NCI-H82 treated with DMSO at 0.1 percent for 48 hours (cell line): ENCODE results near the gene TMPRSS5.
"Not testable (repeated sequence)": the region's sequence is repeated elsewhere in the genome, so short reads cannot be mapped to it uniquely, and the experiment has no call there.

ENCODE experiments used
- DNase-seq: peaks from one replicate; lab custom pipeline; 2025; ENCODE audit not compliant: unreplicated experiment; lab: John Stamatoyannopoulos, UW

The TMPRSS5 gene

GRCh38 chr11:113697756-113698407, 8.2 kb downstream of the TMPRSS5 start:
- peak; percentile 5 for DNase-seq

GRCh38 chr11:113697111-113697510, 9.0 kb downstream of the TMPRSS5 start:
- DNase-seq, result no peak

GRCh38 chr11:113695207-113695606, 10.9 kb downstream of the TMPRSS5 start:
- DNase-seq, result no peak

DNA sequence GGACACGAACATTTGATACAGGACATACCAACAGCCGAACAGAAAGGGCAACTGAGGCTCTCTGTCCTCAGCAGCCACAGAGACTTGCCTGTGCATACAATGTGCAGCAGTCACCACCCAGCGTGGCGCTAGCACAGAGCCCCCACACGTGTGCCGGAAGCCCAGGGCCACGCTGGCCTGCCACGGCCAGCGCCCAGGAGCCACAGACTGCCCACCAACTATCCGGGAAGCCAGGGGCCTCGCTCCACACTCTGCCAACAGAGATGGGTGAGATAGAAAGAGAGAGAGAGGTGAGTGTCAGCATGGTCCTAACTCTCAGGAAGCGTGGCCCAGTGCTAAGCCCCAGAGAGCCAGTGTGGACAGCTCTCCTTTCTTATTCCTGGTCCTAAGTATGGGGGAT, 11.7 kb downstream of the TMPRSS5 start:
- no peak for DNase-seq

DNA sequence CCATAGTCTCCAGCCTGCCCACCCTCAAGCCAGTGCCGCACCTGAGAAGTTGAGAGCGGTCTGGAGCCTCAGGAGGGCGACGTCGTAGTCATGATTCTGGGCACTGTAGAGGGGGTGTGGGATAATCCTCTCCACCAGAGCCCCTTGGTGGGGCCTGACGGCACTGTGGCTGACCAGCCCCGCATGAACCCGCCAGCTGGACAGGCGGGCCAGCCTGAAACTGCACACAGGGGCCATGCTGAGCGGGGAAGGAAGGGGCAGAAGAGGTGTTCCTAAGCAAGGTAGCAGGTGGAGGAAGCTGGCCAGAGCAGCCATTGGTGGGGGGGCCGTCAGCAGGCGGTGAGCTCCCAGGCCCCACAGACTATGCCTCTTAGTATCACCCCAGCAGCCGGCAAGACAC, 13.1 kb downstream of the TMPRSS5 start:
- DNase-seq, result no peak

DNA sequence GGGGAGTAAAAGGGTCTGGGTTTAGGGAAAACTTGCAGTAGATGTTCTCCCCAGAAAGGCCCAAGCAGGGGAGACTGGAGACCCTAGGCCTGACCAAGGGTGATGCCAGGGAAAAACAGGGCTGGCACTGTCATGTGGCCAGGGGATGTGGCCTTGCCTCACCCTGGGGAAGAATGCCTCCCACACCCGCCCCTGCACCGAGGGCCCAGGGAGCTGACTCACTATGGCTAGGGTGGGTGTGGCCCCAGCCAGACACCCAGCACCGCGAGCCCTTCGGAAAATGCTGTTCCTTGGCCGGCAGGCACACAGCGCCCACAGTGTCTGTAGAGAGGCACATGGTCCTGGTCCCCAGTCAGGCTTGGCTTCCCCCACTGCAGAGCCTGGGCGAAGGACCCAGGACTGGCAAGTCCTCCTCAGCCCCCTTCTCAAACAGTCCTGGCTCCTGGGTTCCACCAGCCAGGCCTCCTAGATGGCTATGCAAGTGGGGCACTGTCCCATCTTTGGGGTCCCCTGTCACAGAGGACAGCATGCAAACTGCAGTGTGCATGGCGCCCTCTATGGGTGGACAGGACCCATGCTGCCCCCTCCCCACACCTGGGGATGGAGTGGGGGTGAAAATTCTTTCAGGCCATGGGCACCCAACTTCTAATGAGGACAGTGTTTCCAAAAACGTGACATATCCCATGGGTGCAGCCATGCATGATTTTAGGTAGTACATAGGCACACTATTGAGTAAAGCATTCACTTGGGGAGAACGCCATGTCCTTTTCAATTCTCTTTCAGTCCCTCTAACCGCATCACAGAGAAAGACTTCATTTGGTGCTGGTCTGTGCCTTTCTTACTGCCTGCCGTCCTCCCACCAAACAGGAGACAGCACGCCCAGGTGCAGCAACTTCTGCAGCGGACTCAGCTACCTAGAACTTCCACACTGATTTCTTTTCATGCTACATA, 15.2 kb downstream of the TMPRSS5 start:
- DNase-seq, result no peak

- no peak for DNase-seq
Measured at GRCh38 chr11:113689768-113690618, 16.1 kb downstream of the TMPRSS5 start.

DNA sequence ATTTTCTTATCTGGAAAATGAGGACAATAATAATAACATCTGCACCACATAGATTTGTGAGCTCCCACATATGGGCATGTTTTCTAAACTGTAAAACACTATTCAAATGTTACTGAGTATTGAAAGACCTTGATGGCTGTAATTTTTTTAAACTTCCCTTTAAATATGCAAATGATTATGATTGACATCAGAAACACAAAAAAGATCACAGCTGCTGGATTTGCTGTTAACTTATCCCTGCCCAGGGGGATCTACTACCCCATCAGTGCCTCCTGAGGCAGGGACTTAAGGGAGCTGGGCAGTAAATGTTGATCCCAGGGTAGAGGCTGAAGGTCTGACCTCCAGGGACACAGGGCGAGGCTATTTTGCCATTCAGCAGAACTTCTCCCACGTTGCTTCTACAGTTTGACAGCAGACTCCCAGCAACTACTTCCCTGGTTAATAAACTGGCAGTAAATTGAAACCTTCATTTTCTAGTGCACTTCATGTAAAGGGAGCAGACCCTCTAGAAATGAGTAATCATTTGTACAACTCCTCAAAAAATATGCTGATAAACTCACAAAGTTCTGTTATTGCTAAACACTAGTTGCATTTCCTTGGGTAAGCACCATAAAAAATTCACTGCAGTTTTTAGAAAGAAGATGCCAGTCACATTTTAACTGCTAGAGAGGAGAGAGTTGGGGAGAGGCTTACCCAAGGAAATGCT, 20.3 kb downstream of the TMPRSS5 start:
- DNase-seq, result no peak

DNA sequence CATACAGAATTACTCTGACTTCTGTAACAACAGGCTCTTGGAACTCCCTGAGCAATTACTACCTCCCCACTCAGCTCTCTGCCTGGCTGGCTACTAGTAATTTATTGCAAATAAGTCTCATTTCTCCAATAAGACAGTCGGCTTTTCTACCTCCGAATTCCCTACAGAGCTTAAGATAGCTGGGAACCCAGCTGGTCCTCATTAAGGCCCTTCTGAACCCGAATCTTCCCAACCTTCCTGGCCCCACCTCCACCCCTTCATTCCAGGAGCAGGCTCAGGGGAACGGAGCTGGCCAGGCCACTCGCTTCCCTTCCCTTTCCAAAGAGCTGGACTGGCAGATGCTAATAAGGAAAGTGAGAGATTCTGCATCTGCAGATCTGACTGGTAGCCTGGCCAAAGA, 21.6 kb downstream of the TMPRSS5 start:
- DNase-seq, result no peak

GRCh38 chr11:113683481-113684046, 22.5 kb downstream of the TMPRSS5 start:
- no peak for DNase-seq

DNA sequence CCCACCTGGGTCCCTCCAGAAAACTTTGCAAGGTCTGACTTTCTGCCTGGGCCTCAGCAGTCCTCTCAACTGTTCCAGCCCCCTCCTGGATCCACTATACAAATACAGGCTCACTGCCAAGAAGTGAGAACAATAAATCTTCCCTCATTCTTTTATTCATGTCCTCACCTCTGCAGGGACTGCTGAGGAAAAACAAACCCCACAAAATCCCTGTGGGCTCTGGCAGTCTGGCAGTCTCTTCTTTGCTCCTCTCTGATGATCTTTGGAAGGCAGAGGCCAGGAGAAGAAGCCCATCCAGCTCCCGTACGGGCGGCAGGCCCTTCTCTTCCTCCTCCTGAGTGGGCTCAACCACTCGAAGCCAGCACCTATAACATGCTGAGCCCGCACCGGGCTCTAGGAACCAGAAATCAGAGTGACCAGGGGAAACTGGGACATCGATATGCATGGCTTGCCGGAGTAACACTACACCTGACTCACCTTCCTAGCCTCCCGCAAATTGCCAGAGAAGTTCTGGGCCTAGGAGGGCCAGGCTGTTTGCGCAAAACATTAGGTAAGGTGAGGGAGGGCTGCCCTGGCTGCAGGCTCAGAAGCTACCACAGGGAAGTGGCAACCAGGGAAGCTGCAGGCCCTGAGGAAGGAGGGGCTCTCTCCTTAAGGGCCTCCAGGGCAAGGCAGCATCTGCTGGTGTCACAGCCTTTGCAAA, 24.2 kb downstream of the TMPRSS5 start:
- no peak for DNase-seq

GRCh38 chr11:113681282-113681681, 24.8 kb downstream of the TMPRSS5 start:
- DNase-seq, result no peak

- DNase-seq, result no peak
Measured at GRCh38 chr11:113677685-113678084, 28.4 kb downstream of the TMPRSS5 start.

GRCh38 chr11:113675565-113675964, 30.5 kb downstream of the TMPRSS5 start:
- DNase-seq, result no peak

- no peak for DNase-seq
Measured at GRCh38 chr11:113675003-113675561, 31.0 kb downstream of the TMPRSS5 start.

DNA sequence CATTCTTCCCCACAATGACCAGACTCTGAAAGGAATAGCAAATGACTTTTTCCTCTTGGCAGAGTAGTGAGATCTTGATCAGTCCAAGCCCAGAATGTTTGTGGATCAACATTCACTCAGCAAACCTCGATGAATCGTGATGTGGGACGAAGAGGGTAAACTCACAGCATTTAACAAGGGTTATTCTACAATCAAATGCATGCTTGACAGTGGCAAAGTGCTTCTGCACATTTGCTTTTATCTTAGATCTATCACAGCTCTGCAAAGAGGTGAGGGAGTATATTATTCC, 31.8 kb downstream of the TMPRSS5 start:
- no peak for DNase-seq

GRCh38 chr11:113673550-113674396, 32.3 kb downstream of the TMPRSS5 start:
- DNase-seq, result no peak

- not testable (repeated sequence) for DNase-seq
Measured at GRCh38 chr11:113671914-113672313, 34.2 kb downstream of the TMPRSS5 start.

DNA sequence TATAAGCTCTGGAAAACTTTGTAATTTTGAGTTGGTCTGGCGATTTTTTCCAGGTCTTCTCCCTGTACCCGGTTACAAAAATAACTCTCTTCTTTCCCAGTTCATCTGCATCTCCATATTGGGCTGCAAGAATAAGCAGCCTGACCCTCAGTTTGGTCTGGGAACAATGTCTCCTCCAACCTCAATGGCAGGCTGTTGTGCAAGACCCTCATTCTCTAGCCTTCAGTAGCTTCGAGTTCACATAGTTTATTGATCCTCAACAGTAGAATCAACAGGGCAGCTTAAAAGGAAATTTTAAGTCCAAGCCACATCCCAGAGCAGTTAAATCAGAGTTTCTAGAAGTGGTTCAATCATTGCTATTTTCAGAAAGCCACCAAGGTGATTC, 35.3 kb downstream of the TMPRSS5 start:
- DNase-seq, result no peak
